ENCODE measurements around the gene EYA2. TPM values are rescaled to one million over a fixed set of nuclear protein-coding genes. Genes with fewer than 3 reads are reported as not detected.
A peak's percentile ranks its signal among the peaks of the same experiment; 100 is the strongest.

Gene EYA2
- total RNA-seq, 1 donor = 1.6 TPM

DNA sequence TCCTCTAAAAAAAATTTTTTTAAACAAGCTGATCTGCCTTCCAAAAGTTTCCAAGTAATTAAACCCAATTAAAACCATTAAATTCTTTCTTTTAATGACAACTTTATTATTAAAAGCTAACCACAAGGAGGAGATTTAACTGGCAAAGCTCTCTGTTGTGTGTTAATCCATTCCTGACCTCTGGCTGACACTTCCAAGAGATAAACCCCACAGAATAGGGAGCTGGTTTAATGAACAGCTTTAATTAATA lies 230.8 kb downstream of the EYA2 start:
- DNase-seq (ENCODE audit: low read depth) = no peak
- H3K4me3 ChIP-seq (ENCODE audit: low read depth, low read length) = no peak overlapping the region
- TF ChIP-seq, protein P1, sequence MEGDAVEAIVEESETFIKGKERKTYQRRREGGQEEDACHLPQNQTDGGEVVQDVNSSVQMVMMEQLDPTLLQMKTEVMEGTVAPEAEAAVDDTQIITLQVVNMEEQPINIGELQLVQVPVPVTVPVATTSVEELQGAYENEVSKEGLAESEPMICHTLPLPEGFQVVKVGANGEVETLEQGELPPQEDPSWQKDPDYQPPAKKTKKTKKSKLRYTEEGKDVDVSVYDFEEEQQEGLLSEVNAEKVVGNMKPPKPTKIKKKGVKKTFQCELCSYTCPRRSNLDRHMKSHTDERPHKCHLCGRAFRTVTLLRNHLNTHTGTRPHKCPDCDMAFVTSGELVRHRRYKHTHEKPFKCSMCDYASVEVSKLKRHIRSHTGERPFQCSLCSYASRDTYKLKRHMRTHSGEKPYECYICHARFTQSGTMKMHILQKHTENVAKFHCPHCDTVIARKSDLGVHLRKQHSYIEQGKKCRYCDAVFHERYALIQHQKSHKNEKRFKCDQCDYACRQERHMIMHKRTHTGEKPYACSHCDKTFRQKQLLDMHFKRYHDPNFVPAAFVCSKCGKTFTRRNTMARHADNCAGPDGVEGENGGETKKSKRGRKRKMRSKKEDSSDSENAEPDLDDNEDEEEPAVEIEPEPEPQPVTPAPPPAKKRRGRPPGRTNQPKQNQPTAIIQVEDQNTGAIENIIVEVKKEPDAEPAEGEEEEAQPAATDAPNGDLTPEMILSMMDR (IDR thresholded peaks at IDR 0.05; ENCODE audit: insufficient read depth, low read length) = peak; percentile 7

DNA sequence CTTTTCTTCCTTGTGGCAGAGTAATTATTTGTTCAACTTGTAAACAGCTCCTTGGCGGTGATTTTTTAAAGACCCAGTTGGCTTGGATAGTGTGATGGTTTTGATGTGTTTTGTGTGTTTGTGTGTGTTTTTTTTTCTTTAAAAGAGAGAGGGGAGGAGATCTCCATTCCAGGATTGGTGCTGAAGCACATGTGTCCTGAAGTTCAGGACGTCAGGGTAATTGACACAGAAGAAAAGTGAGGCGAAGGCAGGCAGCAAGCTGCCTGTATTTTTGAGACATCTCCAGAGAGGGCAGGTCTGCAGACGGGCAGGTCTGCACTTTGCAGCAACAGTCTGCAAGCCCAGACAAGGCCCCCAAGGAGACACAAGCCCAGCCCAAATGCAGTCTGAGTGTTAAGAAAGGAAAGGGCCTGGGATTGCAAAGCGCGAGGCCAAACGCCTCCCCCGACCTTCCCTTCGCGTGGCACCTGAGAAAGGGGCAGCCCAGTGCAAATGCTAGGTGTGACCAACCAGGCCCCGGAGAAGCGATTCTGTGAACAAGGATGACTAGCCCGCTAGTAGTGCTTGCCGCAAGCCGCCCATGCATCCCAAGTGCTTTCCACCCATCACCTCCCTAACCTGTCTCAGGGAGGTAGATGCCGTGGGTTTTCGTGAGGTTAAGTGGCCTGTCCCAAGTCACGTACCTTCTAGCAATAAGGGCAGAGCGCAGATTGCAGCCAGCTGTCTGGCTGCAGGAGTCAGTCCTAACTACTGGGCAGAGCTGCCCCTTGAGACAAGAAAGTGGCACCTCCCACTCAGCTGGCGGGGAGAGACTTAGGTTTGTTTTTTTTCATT lies 231.3 kb downstream of the EYA2 start:
- no peak overlapping the region for H3K4me3 ChIP-seq (ENCODE audit: low read depth, low read length)
- DNase-seq (ENCODE audit: low read depth) = peak; percentile 48
- TF ChIP-seq, protein P1 (IDR thresholded peaks at IDR 0.05; ENCODE audit: insufficient read depth, low read length) = no peak

- no peak overlapping the region for H3K4me3 ChIP-seq (ENCODE audit: low read depth, low read length)
- DNase-seq (ENCODE audit: low read depth) = peak; percentile 66
- TF ChIP-seq, protein P1 (IDR thresholded peaks at IDR 0.05; ENCODE audit: insufficient read depth, low read length) = no peak
Observed at GRCh38 chr20:47126709-47127108, 232.1 kb downstream of the EYA2 start.

DNA sequence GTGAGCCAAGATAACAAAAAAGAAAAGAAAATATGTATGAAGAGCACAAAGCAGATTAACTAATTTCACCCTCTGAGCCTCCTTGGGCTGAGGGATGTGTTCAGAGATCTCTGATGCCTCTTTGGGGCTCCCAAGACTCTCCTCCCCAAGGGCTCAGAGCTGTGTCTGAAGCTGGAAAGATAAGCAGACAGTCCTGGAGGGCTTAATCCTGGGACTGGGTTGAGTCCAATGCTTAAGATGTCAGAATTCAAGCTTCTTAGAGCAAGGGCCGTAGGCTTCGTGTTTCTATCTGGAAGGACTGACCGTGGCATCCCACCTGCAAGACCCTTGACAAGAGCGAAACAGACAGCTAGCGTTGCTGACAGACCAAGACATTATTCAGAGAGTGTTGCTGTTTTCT lies 232.9 kb downstream of the EYA2 start:
- DNase-seq (ENCODE audit: low read depth) = no peak
- TF ChIP-seq, protein P1 (IDR thresholded peaks at IDR 0.05; ENCODE audit: insufficient read depth, low read length) = no peak
- H3K4me3 ChIP-seq (ENCODE audit: low read depth, low read length) = no peak overlapping the region

GRCh38 chr20:47127999-47128398 lies 233.4 kb downstream of the EYA2 start:
- H3K4me3 ChIP-seq (ENCODE audit: low read depth, low read length) = no peak overlapping the region
- DNase-seq (ENCODE audit: low read depth) = no peak
- TF ChIP-seq, protein P1 (IDR thresholded peaks at IDR 0.05; ENCODE audit: insufficient read depth, low read length) = no peak

- no peak overlapping the region for H3K4me3 ChIP-seq (ENCODE audit: low read depth, low read length)
- TF ChIP-seq, protein P1 (IDR thresholded peaks at IDR 0.05; ENCODE audit: insufficient read depth, low read length) = no peak
- DNase-seq (ENCODE audit: low read depth) = no peak
Observed at GRCh38 chr20:47129306-47129705, 234.7 kb downstream of the EYA2 start.

All from fibroblast of the aortic adventitia (primary cell).